DOHH2 (cell line): ENCODE results near the gene USH2A.

Source experiments
- H3F3A ChIP-seq: fragments of 200-600 bp; sonication (generic), shearing (Covaris generic); 2 replicates; pipeline ENCODE4 v1.6.0; 2016; ENCODE audit warnings: antibody characterized with exemption, mild to moderate bottlenecking; ENCODE audit not compliant: control insufficient read depth, insufficient read depth
- H3K27ac ChIP-seq: fragments of 200-600 bp; sonication (generic); 2 replicates; pipeline ENCODE4 v1.5.1; 2014; ENCODE audit warnings: low read depth, mild to moderate bottlenecking, low read length, moderate library complexity
- H3K27me3 ChIP-seq: fragments of 200-600 bp; sonication (generic); 2 replicates; pipeline ENCODE4 v1.6.1; 2014; ENCODE audit warnings: mild to moderate bottlenecking, low read length, mixed read lengths; ENCODE audit not compliant: control insufficient read depth
- H3K36me3 ChIP-seq: fragments of 200-600 bp; sonication (generic); 2 replicates; pipeline ENCODE4 v1.6.1; 2014; ENCODE audit warnings: mild to moderate bottlenecking, low read length, moderate library complexity, mixed read lengths; ENCODE audit not compliant: control insufficient read depth
- H3K4me1 ChIP-seq: fragments of 200-600 bp; sonication (generic); 2 replicates; pipeline ENCODE4 v1.6.1; 2014; ENCODE audit warnings: mild to moderate bottlenecking, low read length, mixed read lengths; ENCODE audit not compliant: control insufficient read depth
- H3K4me2 ChIP-seq: fragments of 200-600 bp; sonication (generic); 2 replicates; pipeline ENCODE4 v1.6.0; 2014; ENCODE audit warnings: mild to moderate bottlenecking, low read length, moderate library complexity
- H3K4me3 ChIP-seq: fragments of 200-600 bp; sonication (generic); 2 replicates; pipeline ENCODE4 v1.5.1; 2014; ENCODE audit warnings: mild to moderate bottlenecking, low read length, mixed read lengths
- H3K79me2 ChIP-seq: fragments of 200-600 bp; sonication (generic); 2 replicates; pipeline ENCODE4 v1.6.1; 2014; ENCODE audit warnings: mild to moderate bottlenecking, low read length, mixed read lengths; ENCODE audit not compliant: control insufficient read depth
- H3K9me2 ChIP-seq: fragments of 200-600 bp; sonication (generic); replicated peaks from 2 replicates; pipeline ENCODE4 v1.6.1; 2014; ENCODE audit warnings: mild to moderate bottlenecking, low read length, mixed read lengths; ENCODE audit not compliant: control insufficient read depth
- H3K9me3 ChIP-seq: fragments of 200-600 bp; sonication (generic); 2 replicates; pipeline ENCODE4 v1.6.1; 2014; ENCODE audit warnings: antibody characterized with exemption, low read length, mixed read lengths; ENCODE audit not compliant: control insufficient read depth, insufficient read depth
- H4K20me1 ChIP-seq: fragments of 200-600 bp; sonication (generic); 2 replicates; pipeline ENCODE4 v1.6.0; 2014; ENCODE audit warnings: low read depth, mild to moderate bottlenecking, antibody characterized with exemption, low read length, moderate library complexity; ENCODE audit not compliant: control insufficient read depth, insufficient read depth
- EZH2phosphoT487 ChIP-seq: fragments of 200-600 bp; sonication (generic); IDR thresholded peaks from 2 replicates; pipeline ENCODE4 v1.6.1; 2017; ENCODE audit warnings: borderline replicate concordance, mild to moderate bottlenecking, antibody characterized with exemption, low read length, moderate library complexity, mixed read lengths
- TF ChIP-seq, protein P1 (sequence below): fragments of 200-600 bp; sonication (generic); IDR thresholded peaks from one replicate; pipeline ENCODE4 v1.5.1; 2014; ENCODE audit warnings: antibody characterized with exemption, mild to moderate bottlenecking, low read depth, low read length; ENCODE audit not compliant: poor library complexity, severe bottlenecking

The USH2A gene

GRCh38 chr1:215704089-215704860 is 719.0 kb downstream of the USH2A start:
- Histone ChIP-seq H3K9me3 (no peaks in the 10 kb centered on the region), H3K79me2 (no peaks in the 10 kb centered on the region), H3K36me3 (no peaks in the 10 kb centered on the region), H3K4me1 (no peaks in the 10 kb centered on the region), H3K4me2 (no peak overlapping the region), H3K9me2 (no peaks in the 10 kb centered on the region), H3F3A (no peaks in the 10 kb centered on the region), H4K20me1 (no peaks in the 10 kb centered on the region), H3K4me3 (no peak overlapping the region), H3K27me3 (no peaks in the 10 kb centered on the region), H3K27ac (no peak overlapping the region)
- TF ChIP-seq, protein P1, sequence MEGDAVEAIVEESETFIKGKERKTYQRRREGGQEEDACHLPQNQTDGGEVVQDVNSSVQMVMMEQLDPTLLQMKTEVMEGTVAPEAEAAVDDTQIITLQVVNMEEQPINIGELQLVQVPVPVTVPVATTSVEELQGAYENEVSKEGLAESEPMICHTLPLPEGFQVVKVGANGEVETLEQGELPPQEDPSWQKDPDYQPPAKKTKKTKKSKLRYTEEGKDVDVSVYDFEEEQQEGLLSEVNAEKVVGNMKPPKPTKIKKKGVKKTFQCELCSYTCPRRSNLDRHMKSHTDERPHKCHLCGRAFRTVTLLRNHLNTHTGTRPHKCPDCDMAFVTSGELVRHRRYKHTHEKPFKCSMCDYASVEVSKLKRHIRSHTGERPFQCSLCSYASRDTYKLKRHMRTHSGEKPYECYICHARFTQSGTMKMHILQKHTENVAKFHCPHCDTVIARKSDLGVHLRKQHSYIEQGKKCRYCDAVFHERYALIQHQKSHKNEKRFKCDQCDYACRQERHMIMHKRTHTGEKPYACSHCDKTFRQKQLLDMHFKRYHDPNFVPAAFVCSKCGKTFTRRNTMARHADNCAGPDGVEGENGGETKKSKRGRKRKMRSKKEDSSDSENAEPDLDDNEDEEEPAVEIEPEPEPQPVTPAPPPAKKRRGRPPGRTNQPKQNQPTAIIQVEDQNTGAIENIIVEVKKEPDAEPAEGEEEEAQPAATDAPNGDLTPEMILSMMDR: no peak
- TF ChIP-seq EZH2phosphoT487: no peak

GRCh38 chr1:215682232-215682631 is 741.0 kb downstream of the USH2A start:
- H3K27ac ChIP-seq: no peak overlapping the region
- H3K9me2 ChIP-seq: no peaks in the 10 kb centered on the region
- H3K36me3 ChIP-seq: no peaks in the 10 kb centered on the region
- no peaks in the 10 kb centered on the region for H3K4me1 ChIP-seq
- no peaks in the 10 kb centered on the region for H3K27me3 ChIP-seq
- H3K79me2 ChIP-seq: no peaks in the 10 kb centered on the region
- no peak overlapping the region for H3K4me2 ChIP-seq
- no peaks in the 10 kb centered on the region for H3F3A ChIP-seq
- no peaks in the 10 kb centered on the region for H4K20me1 ChIP-seq
- H3K4me3 ChIP-seq: no peak overlapping the region
- no peaks in the 10 kb centered on the region for H3K9me3 ChIP-seq
- TF ChIP-seq EZH2phosphoT487: no peak
- TF ChIP-seq, protein P1: no peak

- Histone ChIP-seq H3K79me2 (no peaks in the 10 kb centered on the region), H3K36me3 (no peaks in the 10 kb centered on the region), H3K9me2 (no peaks in the 10 kb centered on the region), H3K4me3 (no peak overlapping the region), H3K27ac (no peak overlapping the region), H4K20me1 (no peaks in the 10 kb centered on the region), H3K9me3 (no peaks in the 10 kb centered on the region), H3K4me2 (no peak overlapping the region), H3F3A (no peaks in the 10 kb centered on the region), H3K27me3 (no peaks in the 10 kb centered on the region), H3K4me1 (no peaks in the 10 kb centered on the region)
- TF ChIP-seq, protein P1: no peak
- no peak for TF ChIP-seq EZH2phosphoT487
Observed at GRCh38 chr1:215681041-215681440, 742.2 kb downstream of the USH2A start.
